Neural progenitor cell (in vitro differentiated cells): Measurements from ENCODE around the gene ATG13.

ENCODE experiments used
- CTCF ChIP-seq: fragments of 200-600 bp; sonication (generic); IDR thresholded peaks from 2 replicates; pipeline ENCODE4 v1.5.1; 2017; ENCODE audit warnings: antibody characterized with exemption, mild to moderate bottlenecking
- EZH2phosphoT487 ChIP-seq: fragments of 200-600 bp; sonication (generic); IDR thresholded peaks from 2 replicates; pipeline ENCODE4 v1.6.1; 2017; ENCODE audit warnings: antibody characterized with exemption

GRCh38 chr11:46668480-46669085 is 51.2 kb downstream of the ATG13 start:
- TF ChIP-seq CTCF (no peak), EZH2phosphoT487 (no peak)
